ENCODE results near the gene CD164.

Gene CD164

DNA sequence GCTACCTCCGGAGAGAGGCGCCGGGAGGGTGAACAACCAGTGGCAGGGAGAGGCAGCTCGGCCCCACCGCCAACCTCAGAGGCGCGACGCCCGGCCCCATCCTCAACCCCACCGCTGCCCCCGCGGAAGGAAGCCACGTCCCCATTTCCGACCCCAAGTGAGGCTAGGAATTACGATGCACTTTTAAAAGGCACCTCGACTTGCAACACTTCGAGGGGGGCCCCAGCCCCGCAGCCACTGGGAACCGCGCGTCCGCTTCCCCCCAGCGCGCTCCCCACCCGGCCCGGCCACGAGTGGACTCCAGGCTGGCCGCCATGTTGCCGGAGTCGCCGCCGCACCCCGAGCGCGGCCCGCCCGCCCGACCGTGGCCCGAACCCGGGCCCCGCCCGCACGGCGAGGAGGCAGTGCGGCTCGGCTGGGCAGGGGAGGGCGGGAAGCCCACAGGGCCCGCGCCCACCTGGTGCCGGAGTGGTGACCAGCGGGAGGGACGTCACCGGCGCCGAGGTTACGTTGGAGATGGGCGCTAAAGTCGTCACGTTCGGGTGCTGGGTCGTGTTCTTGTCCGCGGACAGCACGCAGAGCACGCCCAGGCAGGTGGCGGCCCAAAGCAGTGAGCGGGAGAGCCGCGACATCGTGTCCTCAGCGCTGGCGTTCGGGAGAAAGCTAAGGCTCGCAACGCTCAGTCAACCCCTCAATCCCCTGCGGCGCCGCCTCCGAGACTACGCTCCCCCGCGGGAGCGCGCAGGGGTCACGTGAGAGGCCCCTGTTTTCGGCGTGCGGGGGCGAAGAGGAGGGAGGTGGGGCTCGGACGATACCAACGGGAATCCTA is at the start of gene CD164:
Gene CD164, minus strand, starts transcription at position 721 of the 829 bp plus-strand sequence. Its CDS starts 89 bp downstream, at position 632.
- H3K9ac ChIP-seq (ENCODE audit: low read depth in 1 of 2, low read length in 2 of 2) = peak within 1 kb of the TSS; percentile 95 to 99
- peaks cover 9 to 16% of the 10 kb centered on the region in 2 donors for H3K36me3 ChIP-seq (ENCODE audit: control insufficient read depth in 1 of 2, insufficient read depth in 2 of 2, low read length in 2 of 2)
- H3K27ac ChIP-seq (ENCODE audit: low read depth, low read length) = peak within 1 kb of the TSS; percentile 100
- no peaks in the 10 kb centered on the region for H3K9me3 ChIP-seq (ENCODE audit: control insufficient read depth in 1 of 2, low read length in 2 of 2)
- no peaks in the 10 kb centered on the region for H3K27me3 ChIP-seq (ENCODE audit: control insufficient read depth in 1 of 2, insufficient read depth in 2 of 2, low read length in 2 of 2)
- peaks cover 37 to 43% of the 10 kb centered on the region in 2 donors for H3K4me1 ChIP-seq (ENCODE audit: control insufficient read depth in 1 of 2, insufficient read depth in 2 of 2, low read length in 2 of 2)
- peak within 1 kb of the TSS; percentile 96 to 99 for H3K4me3 ChIP-seq (ENCODE audit: low read depth in 1 of 2, low read length in 2 of 2)

DNA sequence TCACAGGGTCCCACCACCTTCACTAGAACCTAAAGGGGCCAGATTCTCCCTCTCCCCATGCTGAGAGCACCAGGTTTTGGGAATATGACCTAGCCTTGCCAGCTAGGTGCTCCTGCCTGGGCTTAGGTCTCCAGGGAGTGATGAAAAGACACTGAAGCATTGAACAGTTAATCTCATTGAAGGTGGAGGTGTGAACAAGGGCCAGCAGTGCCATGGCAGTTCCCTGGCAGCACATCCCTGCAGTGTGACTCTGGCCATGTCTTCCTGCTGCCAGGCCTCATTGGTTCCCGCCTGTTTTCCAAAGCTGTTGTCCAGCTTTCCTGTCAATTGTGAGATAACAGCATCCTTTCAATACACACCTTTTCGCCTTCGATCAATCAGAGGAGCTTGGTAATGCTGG is 47.2 kb upstream of the CD164 start:
- no peak overlapping the region for H3K4me3 ChIP-seq (ENCODE audit: low read depth in 1 of 2, low read length in 2 of 2)
- no peak overlapping the region for H3K9ac ChIP-seq (ENCODE audit: low read depth in 1 of 2, low read length in 2 of 2)
- H3K9me3 ChIP-seq (ENCODE audit: control insufficient read depth in 1 of 2, low read length in 2 of 2) = no peaks in the 10 kb centered on the region
- H3K27me3 ChIP-seq (ENCODE audit: control insufficient read depth in 1 of 2, insufficient read depth in 2 of 2, low read length in 2 of 2) = no peaks in the 10 kb centered on the region
- no peaks in the 10 kb centered on the region for H3K36me3 ChIP-seq (ENCODE audit: control insufficient read depth in 1 of 2, insufficient read depth in 2 of 2, low read length in 2 of 2)
- H3K4me1 ChIP-seq (ENCODE audit: control insufficient read depth in 1 of 2, insufficient read depth in 2 of 2, low read length in 2 of 2) = peaks cover 4 to 6% of the 10 kb centered on the region in 2 donors
- no peak overlapping the region for H3K27ac ChIP-seq (ENCODE audit: low read depth, low read length)

DNA sequence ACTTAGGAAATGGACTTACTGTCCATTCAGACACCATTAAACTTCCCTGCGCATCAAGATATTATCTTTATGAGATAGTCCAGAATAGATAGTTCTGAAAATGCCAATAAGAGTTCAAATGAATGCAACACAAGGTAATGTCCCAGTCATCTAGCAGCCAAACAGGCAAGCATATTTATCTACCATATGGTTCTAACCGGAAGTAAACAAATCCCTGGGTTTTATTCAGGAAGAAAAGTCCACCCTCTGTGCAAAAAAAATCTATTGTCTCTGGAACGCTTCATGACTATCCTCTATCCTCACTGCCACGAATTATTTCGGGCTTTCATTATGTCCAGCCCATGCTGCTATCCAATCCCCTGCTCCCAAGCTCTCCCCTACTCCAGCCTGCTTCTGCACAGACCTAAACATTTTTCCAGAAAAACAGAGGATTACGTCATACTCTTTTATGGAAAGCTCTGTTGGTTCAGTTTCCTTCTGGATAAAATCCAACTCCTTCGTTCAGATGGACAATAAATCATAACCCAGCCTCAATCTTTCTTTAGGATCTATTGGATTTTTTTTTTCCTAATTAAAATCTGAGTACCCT is 46.7 kb upstream of the CD164 start:
- no peaks in the 10 kb centered on the region for H3K27me3 ChIP-seq (ENCODE audit: control insufficient read depth in 1 of 2, insufficient read depth in 2 of 2, low read length in 2 of 2)
- no peak overlapping the region for H3K9ac ChIP-seq (ENCODE audit: low read depth in 1 of 2, low read length in 2 of 2)
- H3K36me3 ChIP-seq (ENCODE audit: control insufficient read depth in 1 of 2, insufficient read depth in 2 of 2, low read length in 2 of 2) = no peaks in the 10 kb centered on the region
- no peaks in the 10 kb centered on the region for H3K9me3 ChIP-seq (ENCODE audit: control insufficient read depth in 1 of 2, low read length in 2 of 2)
- peaks cover 4 to 6% of the 10 kb centered on the region in 2 donors for H3K4me1 ChIP-seq (ENCODE audit: control insufficient read depth in 1 of 2, insufficient read depth in 2 of 2, low read length in 2 of 2)
- H3K4me3 ChIP-seq (ENCODE audit: low read depth in 1 of 2, low read length in 2 of 2) = no peak overlapping the region
- H3K27ac ChIP-seq (ENCODE audit: low read depth, low read length) = no peak overlapping the region

DNA sequence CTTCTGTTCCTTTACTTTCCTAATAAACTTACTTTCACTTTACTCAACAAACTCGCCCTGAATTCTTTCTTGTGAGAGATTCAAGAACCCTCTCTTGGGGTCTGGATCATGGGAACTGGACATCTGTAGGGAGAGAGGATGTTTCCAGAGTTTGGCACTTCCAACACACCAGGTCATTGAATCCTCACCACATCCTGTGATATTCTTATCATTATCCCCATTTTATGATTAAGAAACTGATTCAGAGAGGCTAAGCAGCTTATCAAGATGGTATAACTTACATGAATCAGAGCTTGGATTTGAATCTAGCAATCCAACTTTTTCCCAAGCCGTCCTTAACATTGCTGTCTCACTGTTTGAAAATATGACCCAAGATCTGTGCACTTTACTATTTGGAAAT is 42.7 kb upstream of the CD164 start:
- peaks cover 4 to 6% of the 10 kb centered on the region in 2 donors for H3K4me1 ChIP-seq (ENCODE audit: control insufficient read depth in 1 of 2, insufficient read depth in 2 of 2, low read length in 2 of 2)
- H3K36me3 ChIP-seq (ENCODE audit: control insufficient read depth in 1 of 2, insufficient read depth in 2 of 2, low read length in 2 of 2) = no peaks in the 10 kb centered on the region
- H3K27ac ChIP-seq (ENCODE audit: low read depth, low read length) = no peak overlapping the region
- no peaks in the 10 kb centered on the region for H3K27me3 ChIP-seq (ENCODE audit: control insufficient read depth in 1 of 2, insufficient read depth in 2 of 2, low read length in 2 of 2)
- H3K4me3 ChIP-seq (ENCODE audit: low read depth in 1 of 2, low read length in 2 of 2) = no peak overlapping the region
- no peaks in the 10 kb centered on the region for H3K9me3 ChIP-seq (ENCODE audit: control insufficient read depth in 1 of 2, low read length in 2 of 2)
- H3K9ac ChIP-seq (ENCODE audit: low read depth in 1 of 2, low read length in 2 of 2) = no peak overlapping the region

DNA sequence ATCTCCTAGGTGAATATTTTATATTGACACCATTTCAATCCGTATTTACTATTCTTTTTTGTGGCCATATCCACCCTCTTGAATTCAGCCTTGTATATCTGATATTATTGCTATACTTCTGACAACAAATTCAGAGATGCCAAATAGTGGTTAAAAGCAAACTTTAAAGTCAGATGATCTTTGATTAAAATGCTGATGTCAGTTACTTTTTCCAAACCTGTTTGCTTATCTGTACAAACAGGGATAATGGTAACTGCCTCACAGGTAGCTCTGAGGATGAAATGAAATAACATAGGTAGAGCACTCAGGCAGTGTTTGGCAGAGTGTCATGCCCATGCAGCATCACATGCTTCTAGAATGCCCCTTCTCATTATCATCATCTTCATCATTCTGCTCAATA is 38.9 kb upstream of the CD164 start:
- Histone ChIP-seq H3K27me3 (ENCODE audit: control insufficient read depth in 1 of 2, insufficient read depth in 2 of 2, low read length in 2 of 2) (no peaks in the 10 kb centered on the region), H3K9me3 (ENCODE audit: control insufficient read depth in 1 of 2, low read length in 2 of 2) (no peaks in the 10 kb centered on the region), H3K4me1 (ENCODE audit: control insufficient read depth in 1 of 2, insufficient read depth in 2 of 2, low read length in 2 of 2) (no peaks in the 10 kb centered on the region), H3K9ac (ENCODE audit: low read depth in 1 of 2, low read length in 2 of 2) (no peak overlapping the region), H3K36me3 (ENCODE audit: control insufficient read depth in 1 of 2, insufficient read depth in 2 of 2, low read length in 2 of 2) (no peaks in the 10 kb centered on the region), H3K27ac (ENCODE audit: low read depth, low read length) (no peak overlapping the region), H3K4me3 (ENCODE audit: low read depth in 1 of 2, low read length in 2 of 2) (no peak overlapping the region)

DNA sequence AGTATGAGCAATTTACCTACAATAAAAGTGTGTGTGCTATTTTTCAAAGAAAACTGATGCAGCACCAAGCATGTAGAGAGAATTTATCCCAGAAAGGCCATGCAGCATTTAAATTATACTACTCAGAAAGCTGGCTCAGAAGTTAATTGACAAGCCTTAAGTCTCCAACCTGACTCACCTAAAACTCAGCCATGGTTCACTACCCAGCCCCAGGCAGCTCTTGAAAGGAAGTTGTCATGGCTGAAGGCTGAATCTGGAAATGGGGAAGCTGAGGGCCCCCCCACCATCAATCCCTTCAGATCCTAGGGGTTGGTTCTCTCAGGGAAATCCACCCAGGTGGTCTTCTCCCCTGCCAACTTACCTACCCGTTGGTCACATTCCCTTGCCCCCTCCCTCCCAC is 38.5 kb upstream of the CD164 start:
- Histone ChIP-seq H3K4me3 (ENCODE audit: low read depth in 1 of 2, low read length in 2 of 2) (no peak overlapping the region), H3K4me1 (ENCODE audit: control insufficient read depth in 1 of 2, insufficient read depth in 2 of 2, low read length in 2 of 2) (no peaks in the 10 kb centered on the region), H3K27ac (ENCODE audit: low read depth, low read length) (no peak overlapping the region), H3K9me3 (ENCODE audit: control insufficient read depth in 1 of 2, low read length in 2 of 2) (no peaks in the 10 kb centered on the region), H3K9ac (ENCODE audit: low read depth in 1 of 2, low read length in 2 of 2) (no peak overlapping the region), H3K36me3 (ENCODE audit: control insufficient read depth in 1 of 2, insufficient read depth in 2 of 2, low read length in 2 of 2) (no peaks in the 10 kb centered on the region), H3K27me3 (ENCODE audit: control insufficient read depth in 1 of 2, insufficient read depth in 2 of 2, low read length in 2 of 2) (no peaks in the 10 kb centered on the region)

DNA sequence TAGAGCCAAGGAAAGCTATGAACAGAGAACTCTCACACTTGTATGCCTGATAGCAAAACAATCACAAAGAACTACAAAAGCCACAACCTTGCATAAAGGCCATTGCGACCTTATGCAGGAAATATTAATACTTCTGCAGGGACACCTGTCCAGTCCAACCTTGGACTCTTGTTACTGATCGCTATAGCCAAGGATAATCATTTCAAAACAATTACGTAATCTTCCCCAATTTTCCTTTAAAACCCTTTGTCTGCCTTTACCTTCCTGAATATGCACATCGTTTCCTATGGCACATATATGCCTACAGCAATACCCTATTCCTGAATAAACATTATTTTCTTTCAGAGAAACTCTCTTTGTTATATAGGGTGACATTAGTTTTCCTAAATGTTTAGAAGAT is 35.4 kb upstream of the CD164 start:
- H3K27ac ChIP-seq (ENCODE audit: low read depth, low read length) = no peak overlapping the region
- no peaks in the 10 kb centered on the region for H3K4me1 ChIP-seq (ENCODE audit: control insufficient read depth in 1 of 2, insufficient read depth in 2 of 2, low read length in 2 of 2)
- no peaks in the 10 kb centered on the region for H3K9me3 ChIP-seq (ENCODE audit: control insufficient read depth in 1 of 2, low read length in 2 of 2)
- H3K36me3 ChIP-seq (ENCODE audit: control insufficient read depth in 1 of 2, insufficient read depth in 2 of 2, low read length in 2 of 2) = no peaks in the 10 kb centered on the region
- H3K27me3 ChIP-seq (ENCODE audit: control insufficient read depth in 1 of 2, insufficient read depth in 2 of 2, low read length in 2 of 2) = no peaks in the 10 kb centered on the region
- H3K9ac ChIP-seq (ENCODE audit: low read depth in 1 of 2, low read length in 2 of 2) = no peak overlapping the region
- no peak overlapping the region for H3K4me3 ChIP-seq (ENCODE audit: low read depth in 1 of 2, low read length in 2 of 2)

DNA sequence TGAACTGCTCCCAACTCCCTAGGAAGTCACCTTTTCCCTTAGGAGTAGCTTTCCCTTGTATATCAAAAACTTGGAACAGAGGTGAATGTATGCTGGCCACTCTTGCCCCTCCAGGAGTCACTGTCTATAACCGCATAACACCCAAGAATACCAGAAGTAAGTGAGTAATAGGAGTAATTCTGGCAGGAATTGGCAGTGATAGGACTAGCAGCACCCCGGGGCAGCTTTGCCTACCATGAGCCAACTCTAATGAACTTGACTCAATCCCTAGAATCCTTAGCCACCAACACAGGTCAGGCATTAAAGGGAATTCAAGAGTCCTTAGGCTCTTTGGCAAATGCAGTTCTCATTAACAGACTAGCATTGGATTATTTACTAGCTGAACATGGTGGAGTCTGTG is 28.8 kb upstream of the CD164 start:
- H3K9me3 ChIP-seq (ENCODE audit: control insufficient read depth in 1 of 2, low read length in 2 of 2) = no peaks in the 10 kb centered on the region
- no peak overlapping the region for H3K27ac ChIP-seq (ENCODE audit: low read depth, low read length)
- no peaks in the 10 kb centered on the region for H3K4me1 ChIP-seq (ENCODE audit: control insufficient read depth in 1 of 2, insufficient read depth in 2 of 2, low read length in 2 of 2)
- H3K9ac ChIP-seq (ENCODE audit: low read depth in 1 of 2, low read length in 2 of 2) = no peak overlapping the region
- H3K27me3 ChIP-seq (ENCODE audit: control insufficient read depth in 1 of 2, insufficient read depth in 2 of 2, low read length in 2 of 2) = no peaks in the 10 kb centered on the region
- no peaks in the 10 kb centered on the region for H3K36me3 ChIP-seq (ENCODE audit: control insufficient read depth in 1 of 2, insufficient read depth in 2 of 2, low read length in 2 of 2)
- no peak overlapping the region for H3K4me3 ChIP-seq (ENCODE audit: low read depth in 1 of 2, low read length in 2 of 2)

DNA sequence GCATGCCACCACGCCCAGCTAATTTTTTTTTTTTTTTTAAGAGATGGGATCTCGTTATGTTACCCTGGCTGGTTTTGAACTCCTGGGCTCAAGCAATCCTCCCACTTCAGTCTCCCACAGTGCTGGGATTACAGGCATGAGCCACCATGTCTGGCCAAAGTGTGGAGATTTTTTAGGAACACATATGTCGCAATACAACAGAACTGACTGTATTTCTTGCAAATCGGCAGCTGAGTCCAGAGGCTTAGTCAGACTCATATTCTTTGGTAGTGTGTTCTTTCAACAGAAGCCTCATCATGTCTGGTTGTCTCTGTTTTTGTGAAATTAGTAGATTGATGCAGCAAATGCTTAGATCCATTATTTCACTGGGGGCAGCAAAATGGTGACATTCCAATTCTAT is 23.9 kb upstream of the CD164 start:
- Histone ChIP-seq H3K36me3 (ENCODE audit: control insufficient read depth in 1 of 2, insufficient read depth in 2 of 2, low read length in 2 of 2) (no peaks in the 10 kb centered on the region), H3K27ac (ENCODE audit: low read depth, low read length) (no peak overlapping the region), H3K4me3 (ENCODE audit: low read depth in 1 of 2, low read length in 2 of 2) (no peak overlapping the region), H3K4me1 (ENCODE audit: control insufficient read depth in 1 of 2, insufficient read depth in 2 of 2, low read length in 2 of 2) (no peaks in the 10 kb centered on the region), H3K9ac (ENCODE audit: low read depth in 1 of 2, low read length in 2 of 2) (no peak overlapping the region), H3K27me3 (ENCODE audit: control insufficient read depth in 1 of 2, insufficient read depth in 2 of 2, low read length in 2 of 2) (no peaks in the 10 kb centered on the region), H3K9me3 (ENCODE audit: control insufficient read depth in 1 of 2, low read length in 2 of 2) (no peaks in the 10 kb centered on the region)

DNA sequence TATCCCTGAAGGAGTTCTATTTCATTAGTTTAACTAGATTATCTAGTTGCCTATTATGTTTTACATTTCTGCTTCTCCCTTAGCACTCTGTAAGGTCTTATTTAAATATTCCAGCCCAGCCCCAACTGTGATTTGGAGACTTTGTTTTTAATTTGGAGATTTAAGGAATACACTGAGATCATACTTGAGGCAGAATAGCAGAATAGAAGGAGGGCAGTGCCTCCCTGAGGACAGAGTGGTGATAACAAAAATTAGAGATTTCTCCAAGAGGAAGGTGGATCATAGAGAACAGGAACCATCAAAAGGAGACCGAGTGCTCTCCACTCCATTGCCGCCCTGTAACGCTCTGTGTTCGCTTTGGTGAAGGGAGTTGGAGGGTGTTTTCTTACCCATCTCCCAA is 14.8 kb upstream of the CD164 start:
- Histone ChIP-seq H3K9me3 (ENCODE audit: control insufficient read depth in 1 of 2, low read length in 2 of 2) (no peaks in the 10 kb centered on the region), H3K27me3 (ENCODE audit: control insufficient read depth in 1 of 2, insufficient read depth in 2 of 2, low read length in 2 of 2) (no peaks in the 10 kb centered on the region), H3K9ac (ENCODE audit: low read depth in 1 of 2, low read length in 2 of 2) (no peak overlapping the region), H3K4me1 (ENCODE audit: control insufficient read depth in 1 of 2, insufficient read depth in 2 of 2, low read length in 2 of 2) (no peaks in the 10 kb centered on the region), H3K36me3 (ENCODE audit: control insufficient read depth in 1 of 2, insufficient read depth in 2 of 2, low read length in 2 of 2) (no peaks in the 10 kb centered on the region), H3K4me3 (ENCODE audit: low read depth in 1 of 2, low read length in 2 of 2) (no peak overlapping the region), H3K27ac (ENCODE audit: low read depth, low read length) (no peak overlapping the region)
